AG04449 (cell line): ENCODE measurements around the gene FANCD2.
"Not testable (repeated sequence)": the region's sequence is repeated elsewhere in the genome, so short reads cannot be mapped to it uniquely, and the experiment has no call there.

ENCODE experiments used
- CTCF ChIA-PET: fragments of 350-600 bp; formaldehyde crosslinking; extraction: SDS; loops from one replicate; lab custom pipeline; 2021; ENCODE audit warnings: antibody characterized with exemption; lab: Yijun Ruan, JAX
- POLR2A ChIA-PET: fragments of 400-600, 350-600 bp; formaldehyde crosslinking; extraction: SDS; loops from one replicate; lab custom pipeline; 2020; ENCODE audit warnings: antibody characterized with exemption, inconsistent platforms; lab: Yijun Ruan, JAX
- DNase-seq: peaks from one replicate; pipeline ENCODE4 v3.0.0-alpha.2; 2010; ENCODE audit warnings: low read depth, low spot score
- H3K4me3 ChIP-seq: 2 replicates; pipeline ENCODE4 v1.5.1; 2011; ENCODE audit warnings: low read depth, mild to moderate bottlenecking, control low read depth, low read length
- CTCF ChIP-seq: IDR thresholded peaks from one replicate; pipeline ENCODE4 v1.5.1; 2011; ENCODE audit warnings: mild to moderate bottlenecking, moderate library complexity, low read length, control low read depth, inconsistent platforms; ENCODE audit not compliant: insufficient read depth; ENCODE audit errors: missing control alignments

Gene FANCD2

GRCh38 chr3:10006762-10007090, 19.5 kb upstream of the FANCD2 start:
- ChIA-PET CTCF (interaction anchor here (0.6 kb wide), 1 partner anchor 38 kb away, joined by 3 read pairs; no protein-coding TSS in a partner anchor), POLR2A (no interaction called here)
- no peak for TF ChIP-seq CTCF
- H3K4me3 ChIP-seq, result no peak overlapping the region
- DNase-seq, result no peak

GRCh38 chr3:10007126-10007782, 19.0 kb upstream of the FANCD2 start:
- no peak for TF ChIP-seq CTCF
- H3K4me3 ChIP-seq, result no peak overlapping the region
- no peak for DNase-seq
- CTCF ChIA-PET, result interaction anchor here (1.1 kb wide), 1 partner anchor 24 kb away, joined by 3 read pairs; no protein-coding TSS in a partner anchor
- POLR2A ChIA-PET, result no interaction called here

- CTCF ChIA-PET, result interaction anchor here (1.1 to 1.2 kb wide), 2 partner anchors 25 to 170 kb away, joined by 3 read pairs; no protein-coding TSS in a partner anchor
- DNase-seq, POLR2A ChIA-PET: not testable (repeated sequence)
These were observed 18.0 kb upstream of the FANCD2 start for GRCh38 chr3:10008216-10008587.

GRCh38 chr3:10008588-10009344, 17.5 kb upstream of the FANCD2 start:
- no peak for DNase-seq

More at GRCh38 chr3:10008216-10008587, 18.0 kb upstream of the FANCD2 start:
- not testable (repeated sequence) for H3K4me3 ChIP-seq

GRCh38 chr3:10010421-10010877, 15.8 kb upstream of the FANCD2 start:
- ChIA-PET CTCF (interaction anchor here (0.6 to 0.9 kb wide), 3 partner anchors 28 to 236 kb away, joined by 3 to 5 read pairs (median 3); no protein-coding TSS in a partner anchor), POLR2A (interaction anchor here (1.2 kb wide), 1 partner anchor 64 kb away, joined by 9 read pairs; no protein-coding TSS in a partner anchor)
- no peak for TF ChIP-seq CTCF
- peak overlapping the region; percentile 71 for H3K4me3 ChIP-seq
- DNase-seq, result no peak

More at GRCh38 chr3:10008588-10009344, 17.5 kb upstream of the FANCD2 start:
- TF ChIP-seq CTCF, result no peak
- ChIA-PET POLR2A (no interaction called here), CTCF (interaction anchor here (1.0 to 1.2 kb wide), 3 partner anchors 26 to 170 kb away, joined by 3 to 5 read pairs (median 3); no protein-coding TSS in a partner anchor)
- peak overlapping the region; percentile 46 for H3K4me3 ChIP-seq

- ChIA-PET POLR2A (interaction anchor here (1.2 kb wide), 1 partner anchor 64 kb away, joined by 9 read pairs; no protein-coding TSS in a partner anchor), CTCF (interaction anchor here (0.6 to 0.9 kb wide), 3 partner anchors 29 to 237 kb away, joined by 3 to 5 read pairs (median 3); no protein-coding TSS in a partner anchor)
- H3K4me3 ChIP-seq, result peak overlapping the region; percentile 71
- no peak for TF ChIP-seq CTCF
- DNase-seq, result no peak
These were observed 15.3 kb upstream of the FANCD2 start for GRCh38 chr3:10010878-10011465.
